CD4-positive, alpha-beta T cell (primary cell): ENCODE data around the gene TMEM179. TPM values are rescaled to one million over a fixed set of nuclear protein-coding genes. Genes with fewer than 3 reads are reported as not detected.
"Not testable (repeated sequence)": the region's sequence is repeated elsewhere in the genome, so short reads cannot be mapped to it uniquely, and the experiment has no call there.

ENCODE experiments used
- ATAC-seq: fragments of 200-7000 bp; cut with Tn5 transposase; one replicate; pipeline ENCODE4 v1.10.0; 2022; ENCODE audit warnings: mild to moderate bottlenecking; ENCODE audit not compliant: poor library complexity
- CTCF ChIA-PET: fragments of 350-600 bp; sonication (Branson Sonifier 250); formaldehyde crosslinking; loops from one replicate; lab custom pipeline; 2021; ENCODE audit warnings: antibody characterized with exemption, inconsistent platforms; lab: Charles Lee
- POLR2A ChIA-PET: fragments of 350-600 bp; sonication (Branson Sonifier 250); formaldehyde crosslinking; loops from one replicate; lab custom pipeline; 2021; ENCODE audit warnings: antibody characterized with exemption, inconsistent platforms; lab: Charles Lee
- DNase-seq, 14 experiments: peaks; one replicate each; pipeline ENCODE4 v3.0.0-alpha.2; 2013 to 2020; ENCODE audit warnings: mixed read lengths in 2 of 14
- H3K27ac ChIP-seq, 2 donors: one replicate each; pipeline versions ENCODE4 v1.5.1 to v1.7.0; 2013; ENCODE audit warnings: low read length in 2 of 2, low read depth in 1 of 2, mild to moderate bottlenecking in 1 of 2
- H3K27me3 ChIP-seq, 2 experiments: 1 replicate in 1 of 2; 2 replicates in 1 of 2; pipeline versions ENCODE4 v1.6.1 to v1.7.0; 2013; ENCODE audit warnings: low read length in 2 of 2, control low read depth in 1 of 2, mild to moderate bottlenecking in 1 of 2, moderate library complexity in 1 of 2; ENCODE audit not compliant: insufficient read depth in 2 of 2, control insufficient read depth in 1 of 2
- H3K36me3 ChIP-seq: one replicate; pipeline ENCODE4 v1.6.1; 2013; ENCODE audit warnings: low read length, control low read depth; ENCODE audit not compliant: insufficient read depth
- H3K4me1 ChIP-seq: one replicate; pipeline ENCODE4 v1.6.1; 2013; ENCODE audit warnings: low read length, control low read depth; ENCODE audit not compliant: insufficient read depth
- H3K4me3 ChIP-seq: one replicate; pipeline ENCODE4 v1.5.1; 2013; ENCODE audit warnings: mild to moderate bottlenecking, low read length, moderate library complexity
- H3K9me3 ChIP-seq, 2 experiments: 1 replicate in 1 of 2; 2 replicates in 1 of 2; pipeline versions ENCODE4 v1.6.1 to v1.7.0; 2013; ENCODE audit warnings: low read length in 2 of 2, mild to moderate bottlenecking in 2 of 2, control low read depth in 1 of 2, moderate library complexity in 1 of 2; ENCODE audit not compliant: control insufficient read depth in 1 of 2, insufficient read depth in 1 of 2
- H3K27ac Mint-ChIP-seq: one replicate; pipeline ENCODE4 v1.8.0; 2020; ENCODE audit warnings: mixed read lengths
- H3K27me3 Mint-ChIP-seq: one replicate; pipeline ENCODE4 v1.8.0; 2021; ENCODE audit warnings: mixed read lengths
- H3K36me3 Mint-ChIP-seq: one replicate; pipeline ENCODE4 v1.8.0; 2021; ENCODE audit warnings: low read depth, mixed read lengths
- H3K4me1 Mint-ChIP-seq: one replicate; pipeline ENCODE4 v1.8.0; 2021; ENCODE audit warnings: low read depth, mixed read lengths
- H3K4me3 Mint-ChIP-seq: one replicate; pipeline ENCODE4 v1.8.0; 2020; ENCODE audit warnings: mild to moderate bottlenecking, mixed read lengths
- H3K9me3 Mint-ChIP-seq: one replicate; pipeline ENCODE4 v1.8.0; 2020; ENCODE audit warnings: mixed read lengths
- intact Hi-C, 2 experiments: fragments of 100-400 bp; cut with DNase I in 1 of 2; cut with micrococcal nuclease in 1 of 2; formaldehyde crosslinking; loops; one replicate each; pipeline versions ENCODE4 v1.15.1 to v1.9.0; 2023 to 2025; cut with DNase I, micrococcal nuclease
- total RNA-seq, 174 experiments: library from RNA in 2 of 174; stranded (reverse) in 2 of 174; gene quantifications; one replicate each; pipeline ENCODE4 v1.2.3 and lab custom pipeline; 2021 to 2026
- TF ChIP-seq, protein P1 (sequence below): fragments of 200-600 bp; IDR thresholded peaks from one replicate; pipeline ENCODE4 v1.8.0; 2022; ENCODE audit warnings: antibody characterized with exemption, mild to moderate bottlenecking

Gene TMEM179
- total RNA-seq, 2 experiments from 2014 or later: not detected

GRCh38 chr14:104581521-104581920 is 23.1 kb downstream of the TMEM179 start:
- no peak overlapping the region for H3K4me3 ChIP-seq

DNA sequence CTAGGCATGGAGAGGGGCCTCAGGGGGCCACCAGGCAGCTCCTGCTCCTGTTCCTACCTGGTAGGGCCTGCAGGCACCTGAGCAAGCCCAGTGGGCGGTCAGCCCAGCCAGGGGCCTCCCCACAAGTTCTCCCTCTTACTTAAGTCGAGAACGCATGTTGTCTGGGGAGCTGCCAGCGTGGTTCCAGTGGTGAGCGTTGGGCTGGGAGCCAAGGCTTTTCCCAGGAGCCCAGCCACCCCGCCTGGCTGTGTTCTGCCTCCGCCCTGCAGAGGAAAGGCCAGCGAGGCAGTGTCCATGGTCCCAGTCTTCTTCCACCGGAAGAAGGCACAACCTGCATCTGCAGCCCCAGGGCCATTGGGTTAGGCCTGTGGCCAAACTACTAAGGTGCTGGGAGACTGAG is 23.6 kb downstream of the TMEM179 start:
- Histone ChIP-seq H3K27ac (no peak overlapping the region), H3K4me1 (no peaks in the 10 kb centered on the region), H3K9me3 (peaks cover 0 to 7% of the 10 kb centered on the region in 2 experiments), H3K36me3 (no peaks in the 10 kb centered on the region), H3K4me3 (no peak overlapping the region), H3K27me3 (peaks cover 5% of the 10 kb centered on the region in 2 experiments)
- peaks cover 5% of the 10 kb centered on the region for H3K27me3 Mint-ChIP-seq
- ATAC-seq (no peak), DNase-seq (no peak)
- intact Hi-C loops: no loop called here
- H3K27ac Mint-ChIP-seq: no peak overlapping the region
- TF ChIP-seq, protein P1, sequence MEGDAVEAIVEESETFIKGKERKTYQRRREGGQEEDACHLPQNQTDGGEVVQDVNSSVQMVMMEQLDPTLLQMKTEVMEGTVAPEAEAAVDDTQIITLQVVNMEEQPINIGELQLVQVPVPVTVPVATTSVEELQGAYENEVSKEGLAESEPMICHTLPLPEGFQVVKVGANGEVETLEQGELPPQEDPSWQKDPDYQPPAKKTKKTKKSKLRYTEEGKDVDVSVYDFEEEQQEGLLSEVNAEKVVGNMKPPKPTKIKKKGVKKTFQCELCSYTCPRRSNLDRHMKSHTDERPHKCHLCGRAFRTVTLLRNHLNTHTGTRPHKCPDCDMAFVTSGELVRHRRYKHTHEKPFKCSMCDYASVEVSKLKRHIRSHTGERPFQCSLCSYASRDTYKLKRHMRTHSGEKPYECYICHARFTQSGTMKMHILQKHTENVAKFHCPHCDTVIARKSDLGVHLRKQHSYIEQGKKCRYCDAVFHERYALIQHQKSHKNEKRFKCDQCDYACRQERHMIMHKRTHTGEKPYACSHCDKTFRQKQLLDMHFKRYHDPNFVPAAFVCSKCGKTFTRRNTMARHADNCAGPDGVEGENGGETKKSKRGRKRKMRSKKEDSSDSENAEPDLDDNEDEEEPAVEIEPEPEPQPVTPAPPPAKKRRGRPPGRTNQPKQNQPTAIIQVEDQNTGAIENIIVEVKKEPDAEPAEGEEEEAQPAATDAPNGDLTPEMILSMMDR: no peak
- ChIA-PET POLR2A (no interaction called here), CTCF (no interaction called here)
- no peak overlapping the region for H3K4me3 Mint-ChIP-seq
- H3K36me3 Mint-ChIP-seq: no peaks in the 10 kb centered on the region
- no peaks in the 10 kb centered on the region for H3K9me3 Mint-ChIP-seq
- no peaks in the 10 kb centered on the region for H3K4me1 Mint-ChIP-seq

More at GRCh38 chr14:104581521-104581920, 23.1 kb downstream of the TMEM179 start:
- H3K36me3 ChIP-seq: no peaks in the 10 kb centered on the region
- H3K27me3 ChIP-seq: peaks cover 3 to 5% of the 10 kb centered on the region in 2 experiments
- DNase-seq (no peak), ATAC-seq (no peak)
- TF ChIP-seq, protein P1: no peak
- Mint-ChIP-seq H3K4me1 (no peaks in the 10 kb centered on the region), H3K27me3 (peaks cover 9% of the 10 kb centered on the region), H3K9me3 (no peaks in the 10 kb centered on the region), H3K27ac (no peak overlapping the region), H3K4me3 (no peak overlapping the region), H3K36me3 (no peaks in the 10 kb centered on the region)
- intact Hi-C loops: no loop called here
- CTCF ChIA-PET: no interaction called here
- H3K27ac ChIP-seq: no peak overlapping the region
- H3K9me3 ChIP-seq: peaks cover 0 to 3% of the 10 kb centered on the region in 2 experiments
- POLR2A ChIA-PET: no interaction called here
- H3K4me1 ChIP-seq: no peaks in the 10 kb centered on the region

DNA sequence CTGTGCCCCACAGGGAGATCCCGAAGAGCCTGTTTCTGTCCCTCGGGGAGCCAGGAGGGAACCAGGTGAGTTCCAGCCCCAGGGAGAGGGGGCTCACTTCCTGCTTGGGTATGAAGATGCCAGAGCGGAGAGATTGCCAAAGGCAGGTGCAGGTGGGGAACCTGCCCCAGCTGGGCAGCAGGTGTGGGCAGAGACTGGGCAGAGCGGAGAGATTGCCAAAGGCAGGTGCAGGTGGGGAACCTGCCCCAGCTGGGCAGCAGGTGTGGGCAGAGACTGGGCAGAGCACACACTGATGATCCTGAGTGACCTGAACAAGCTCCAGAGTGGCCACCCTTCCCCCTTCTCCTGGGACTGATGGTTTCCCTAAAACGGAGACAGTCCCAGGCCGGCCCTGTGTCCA is 24.6 kb downstream of the TMEM179 start:
- H3K4me1 ChIP-seq, DNase-seq, ATAC-seq, CTCF ChIA-PET, H3K27me3 Mint-ChIP-seq, H3K36me3 ChIP-seq, H3K4me3 Mint-ChIP-seq, POLR2A ChIA-PET, H3K4me1 Mint-ChIP-seq, intact Hi-C loops, H3K9me3 Mint-ChIP-seq, H3K27ac ChIP-seq, H3K4me3 ChIP-seq, H3K27me3 ChIP-seq, H3K9me3 ChIP-seq, H3K36me3 Mint-ChIP-seq, H3K27ac Mint-ChIP-seq: not testable (repeated sequence)

DNA sequence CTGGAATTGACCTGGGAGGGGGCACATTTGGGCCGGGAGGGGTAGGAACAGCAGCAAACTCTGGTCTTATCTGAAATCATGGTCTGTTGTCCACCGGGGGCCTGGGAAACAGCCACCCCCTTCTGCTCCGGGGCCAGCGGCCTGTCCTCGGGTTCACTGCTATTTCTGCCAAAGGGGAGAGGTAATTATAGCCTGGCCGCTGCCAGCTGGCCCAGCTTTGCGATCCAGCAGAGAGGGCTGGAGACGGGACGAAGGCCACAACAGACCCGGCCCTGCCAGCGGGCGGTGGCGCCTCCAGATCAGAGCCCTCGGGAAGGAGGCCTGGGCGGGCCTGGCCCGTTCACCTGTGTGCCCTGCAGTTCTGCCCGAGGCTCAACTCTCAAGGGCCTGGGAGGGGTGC is 25.1 kb downstream of the TMEM179 start, which contains the start of gene C14orf180:
Gene C14orf180, plus strand, starts transcription at position 258 of the 400 bp plus-strand sequence. CDS start 6,667 bp downstream, outside the sequence.
- no peak within 1 kb of the TSS for H3K4me3 ChIP-seq
- Mint-ChIP-seq H3K36me3 (no peaks in the 10 kb centered on the region), H3K27me3 (peaks cover 8% of the 10 kb centered on the region), H3K4me1 (no peaks in the 10 kb centered on the region), H3K9me3 (no peaks in the 10 kb centered on the region), H3K27ac (no peak within 1 kb of the TSS), H3K4me3 (no peak within 1 kb of the TSS)
- no peaks in the 10 kb centered on the region for H3K36me3 ChIP-seq
- ATAC-seq: no peak
- ChIA-PET POLR2A (no interaction called here), CTCF (no interaction called here)
- no peak for DNase-seq
- peaks cover 0 to 7% of the 10 kb centered on the region in 2 experiments for H3K9me3 ChIP-seq
- no peaks in the 10 kb centered on the region for H3K4me1 ChIP-seq
- TF ChIP-seq, protein P1: no peak
- H3K27ac ChIP-seq: no peak within 1 kb of the TSS
- peaks cover 5% of the 10 kb centered on the region in 2 experiments for H3K27me3 ChIP-seq
- intact Hi-C loops: no loop called here
